SK-N-SH treated with all-trans-retinoic acid at 6 μM for 48 hours (cell line): ENCODE measurements around the gene AGAP1.

ENCODE experiments used
- OSR1 ChIP-seq: fragments of 250-450 bp; sonication (Bioruptor Pico); IDR thresholded peaks from 2 replicates; pipeline ENCODE4 v1.8.0; 2022; ENCODE audit warnings: moderate library complexity, mild to moderate bottlenecking, inconsistent platforms
- PPARA ChIP-seq: fragments of 250-450 bp; sonication (Bioruptor Pico); IDR thresholded peaks from 2 replicates; pipeline ENCODE4 v1.5.0; 2020; ENCODE audit warnings: mild to moderate bottlenecking, borderline replicate concordance
- SNAI2 ChIP-seq: fragments of 250-450 bp; sonication (Bioruptor Pico); IDR thresholded peaks from 2 replicates; pipeline ENCODE4 v1.5.0; 2020; ENCODE audit warnings: mild to moderate bottlenecking, moderate library complexity

- TF ChIP-seq OSR1 (CRISPR knock-in tag) (no peak), PPARA (no peak), SNAI2 (no peak)
These were observed 637.3 kb downstream of the AGAP1 start for GRCh38 chr2:236131073-236131692.
